Vagina (tissue), 2 donors: ENCODE results near the gene CEP128.

Experiments used
- POLR2AphosphoS5 ChIP-seq, 2 donors: sonication (generic); formaldehyde crosslinking; IDR thresholded peaks; one replicate each; pipeline ENCODE4 v1.9.0; 2017; ENCODE audit warnings: antibody characterized with exemption in 2 of 2, mild to moderate bottlenecking in 2 of 2, low read depth in 1 of 2; ENCODE audit not compliant: insufficient read depth in 1 of 2
- TF ChIP-seq, protein P1 (sequence below), 3 experiments: fragments of 450-650 bp in 2 of 3; fragments of 200-600 bp in 1 of 3; sonication (generic) in 1 of 3; IDR thresholded peaks; one replicate each; pipeline ENCODE4 v1.5.1; 2017 to 2019; ENCODE audit warnings: antibody characterized with exemption in 3 of 3, mild to moderate bottlenecking in 2 of 3, moderate library complexity in 2 of 3

DNA sequence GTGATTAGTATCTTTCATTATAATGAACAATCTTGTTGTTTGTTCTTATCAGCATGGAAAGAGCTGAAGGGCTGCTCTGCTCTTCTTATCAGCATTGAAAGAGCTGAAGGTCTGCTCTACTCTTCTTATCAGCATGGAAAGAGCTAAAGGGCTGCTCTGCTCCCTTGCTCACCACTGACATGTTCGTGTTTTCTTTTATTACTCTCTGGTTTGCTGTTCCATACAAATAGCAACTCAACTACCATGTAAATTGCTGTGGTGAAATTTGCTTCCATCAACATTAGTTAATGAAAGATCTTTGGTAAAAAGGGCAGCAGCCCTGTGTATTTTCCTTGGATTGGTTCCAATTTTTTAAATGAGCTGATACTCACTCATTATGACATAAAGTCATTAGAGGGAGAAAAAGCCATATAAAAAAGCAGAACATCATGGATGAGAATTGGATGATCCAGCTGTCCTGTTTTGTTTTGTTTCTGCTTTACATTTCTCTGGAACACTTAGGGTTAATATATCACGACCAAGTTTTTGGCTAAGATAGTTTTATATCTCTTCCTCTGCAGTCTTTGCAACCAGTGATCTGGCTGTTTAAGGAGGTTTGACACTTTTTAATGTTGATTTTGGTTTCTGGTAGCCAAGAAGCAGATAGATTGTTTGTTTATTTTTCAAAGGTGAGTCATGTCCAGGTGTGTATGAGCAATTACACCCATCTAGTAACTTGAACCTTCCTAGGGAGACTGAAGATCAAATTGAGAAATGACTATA is 356.6 kb downstream of the CEP128 start:
- TF ChIP-seq, protein P1, sequence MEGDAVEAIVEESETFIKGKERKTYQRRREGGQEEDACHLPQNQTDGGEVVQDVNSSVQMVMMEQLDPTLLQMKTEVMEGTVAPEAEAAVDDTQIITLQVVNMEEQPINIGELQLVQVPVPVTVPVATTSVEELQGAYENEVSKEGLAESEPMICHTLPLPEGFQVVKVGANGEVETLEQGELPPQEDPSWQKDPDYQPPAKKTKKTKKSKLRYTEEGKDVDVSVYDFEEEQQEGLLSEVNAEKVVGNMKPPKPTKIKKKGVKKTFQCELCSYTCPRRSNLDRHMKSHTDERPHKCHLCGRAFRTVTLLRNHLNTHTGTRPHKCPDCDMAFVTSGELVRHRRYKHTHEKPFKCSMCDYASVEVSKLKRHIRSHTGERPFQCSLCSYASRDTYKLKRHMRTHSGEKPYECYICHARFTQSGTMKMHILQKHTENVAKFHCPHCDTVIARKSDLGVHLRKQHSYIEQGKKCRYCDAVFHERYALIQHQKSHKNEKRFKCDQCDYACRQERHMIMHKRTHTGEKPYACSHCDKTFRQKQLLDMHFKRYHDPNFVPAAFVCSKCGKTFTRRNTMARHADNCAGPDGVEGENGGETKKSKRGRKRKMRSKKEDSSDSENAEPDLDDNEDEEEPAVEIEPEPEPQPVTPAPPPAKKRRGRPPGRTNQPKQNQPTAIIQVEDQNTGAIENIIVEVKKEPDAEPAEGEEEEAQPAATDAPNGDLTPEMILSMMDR (IDR thresholded peaks at IDR 0.05): no peak
- TF ChIP-seq POLR2AphosphoS5 (IDR thresholded peaks at IDR 0.05; ENCODE audit: insufficient read depth in 1 of 2, low read depth in 1 of 2): no peak
